ENCODE data around the gene PRKG1. TPM values are rescaled to one million over a fixed set of nuclear protein-coding genes. Genes with fewer than 3 reads are reported as not detected.

Gene PRKG1
- total and polyA plus RNA-seq, 2 of the 8 experiments (the other 6 are each of a cell fraction or from before 2014, with no cell fraction given): 4.2 to 15.2 TPM

- WGBS, 2 experiments (ENCODE audit: extremely low coverage in 1 of 2, insufficient coverage in 1 of 2, insufficient read length in 1 of 2, insufficient replicate concordance in 2 of 2, low coverage in 1 of 2, low lambda C conversion rate in 2 of 2, missing lambda C conversion rate in 1 of 2): 88% methylated on average over 5 of the region's 5 CpGs; no CpG with 5 or more reads in 1 of the 2 experiments
- no peak overlapping the region for H2AK5ac ChIP-seq (ENCODE audit: low read depth, low read length)
- H3K14ac ChIP-seq (ENCODE audit: insufficient read length): no peak overlapping the region
- H3K23me2 ChIP-seq (ENCODE audit: low read depth, low read length): no peaks in the 10 kb centered on the region
- H2BK20ac ChIP-seq (ENCODE audit: low read length): no peak overlapping the region
- no peak overlapping the region for H3K4me3 ChIP-seq (ENCODE audit: extremely low read depth in 1 of 4, insufficient read depth in 2 of 4, low read depth in 3 of 4, low read length in 4 of 4)
- no peak overlapping the region for H2AFZ ChIP-seq (ENCODE audit: low read length)
- no peaks in the 10 kb centered on the region for H3K27me3 ChIP-seq (replicated peaks in 1 of 4; ENCODE audit: control insufficient read depth in 3 of 4, extremely low read depth in 1 of 4, insufficient read depth in 3 of 4, low read length in 3 of 4)
- H2BK12ac ChIP-seq (ENCODE audit: low read depth, low read length): no peak overlapping the region
- no peaks in the 10 kb centered on the region for H4K20me1 ChIP-seq (replicated peaks in 1 of 2; ENCODE audit: control insufficient read depth in 1 of 2, insufficient read depth in 2 of 2, low read length in 2 of 2)
- no peaks in the 10 kb centered on the region for H3K9me3 ChIP-seq (ENCODE audit: insufficient read depth in 2 of 2, low read depth in 1 of 2, low read length in 1 of 2)
- no peak overlapping the region for H3K23ac ChIP-seq (ENCODE audit: insufficient read length)
- H2BK120ac ChIP-seq (replicated peaks; ENCODE audit: low read depth, low read length): no peak overlapping the region
- H2BK5ac ChIP-seq (ENCODE audit: low read depth, low read length): no peak overlapping the region
- H3K27ac ChIP-seq (ENCODE audit: low read depth, low read length): no peak overlapping the region
- H3K79me1 ChIP-seq (ENCODE audit: low read depth, low read length): no peaks in the 10 kb centered on the region
- no peak for FAIRE-seq
- H3K79me2 ChIP-seq (ENCODE audit: control insufficient read depth in 1 of 2, insufficient read depth in 2 of 2, low read length in 2 of 2): no peaks in the 10 kb centered on the region
- no peaks in the 10 kb centered on the region for H3K36me3 ChIP-seq (ENCODE audit: control insufficient read depth in 2 of 4, insufficient read depth in 4 of 4, low read length in 3 of 4)
- no peak overlapping the region for H4K91ac ChIP-seq (replicated peaks; ENCODE audit: insufficient read length, low read length)
- no peak for TF ChIP-seq KDM5A (IDR thresholded peaks at IDR 0.05; ENCODE audit: low read length)
- TF ChIP-seq GABPA (IDR thresholded peaks at IDR 0.05; ENCODE audit: borderline replicate concordance, insufficient read depth, low read length): no peak
- no peak for TF ChIP-seq SIX5 (IDR thresholded peaks at IDR 0.05; ENCODE audit: low read depth, low read length)
- TF ChIP-seq ASH2L (IDR thresholded peaks at IDR 0.05; ENCODE audit: low read length): no peak
- TF ChIP-seq CREB1 (IDR thresholded peaks at IDR 0.05): no peak
- H3K56ac ChIP-seq (replicated peaks; ENCODE audit: insufficient read length, low read depth, low read length): no peak overlapping the region
- H3K4me2 ChIP-seq (ENCODE audit: insufficient read depth in 1 of 2, low read depth in 2 of 2, low read length in 2 of 2): no peak overlapping the region
- H3K9ac ChIP-seq (replicated peaks in 1 of 4; ENCODE audit: extremely low read depth in 1 of 4, low read depth in 3 of 4, low read length in 3 of 4): no peak overlapping the region; a peak in 1 of 7 replicates
- DNase-seq (ENCODE audit: low read depth in 1 of 2, low spot score in 2 of 2): no peak
- POLR2A ChIA-PET (ENCODE audit: partially characterized antibody): no interaction called here
- H2BK15ac ChIP-seq (ENCODE audit: low read length): no peak overlapping the region
- no peak overlapping the region for H3K4ac ChIP-seq (replicated peaks; ENCODE audit: insufficient read length, low read depth, low read length)
- CTCF ChIA-PET (ENCODE audit: partially characterized antibody): interaction anchor here (1.1 to 1.3 kb wide), 2 partner anchors 9 to 67 kb away, joined by 3 to 4 read pairs; no protein-coding TSS in a partner anchor
- H3K18ac ChIP-seq (ENCODE audit: extremely low read depth, low read length): no peak overlapping the region
- H3K4me1 ChIP-seq (replicated peaks in 1 of 4; ENCODE audit: control insufficient read depth in 3 of 4, insufficient read depth in 4 of 4, low read length in 3 of 4): peaks cover 0 to 5% (median 0%) of the 10 kb centered on the region in 4 experiments; a peak in 2 of 7 replicates
- H4K8ac ChIP-seq (ENCODE audit: extremely low read depth, insufficient read depth, low read length): no peak overlapping the region
- H4K5ac ChIP-seq (ENCODE audit: insufficient read length, low read depth, low read length): no peak overlapping the region
Measured at GRCh38 chr10:51488766-51489408, 414.6 kb downstream of the PRKG1 start.

All from H1 (cell line).